ENCODE data around the gene SORCS1. TPM values are rescaled to one million over a fixed set of nuclear protein-coding genes. Genes with fewer than 3 reads are reported as not detected.

The SORCS1 gene
- polyA plus RNA-seq, 1 donor: 6.5 TPM

DNA sequence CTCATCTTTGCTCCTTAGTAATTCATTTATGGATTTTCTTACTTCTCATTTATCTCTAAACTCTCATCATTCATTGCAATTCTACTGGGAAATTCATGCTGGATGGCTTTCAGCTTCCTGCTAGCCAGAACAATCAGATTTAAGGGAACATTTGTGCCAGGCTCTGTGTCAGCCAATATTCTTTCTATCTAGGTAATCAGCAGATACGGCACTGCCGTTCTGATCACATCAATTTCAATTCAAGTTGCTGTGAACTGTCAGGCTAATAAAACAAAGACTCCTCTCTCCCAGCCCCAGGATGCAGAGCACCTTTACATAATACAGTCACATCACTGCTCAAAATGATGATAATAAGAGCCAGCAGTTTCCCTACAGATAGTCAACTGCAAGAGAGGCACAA, 468.3 kb downstream of the SORCS1 start:
- DNase-seq: no peak
- WGBS (ENCODE audit: insufficient coverage, low lambda C conversion rate): no CpG with 5 or more reads among the region's 2 CpGs
- Histone ChIP-seq H3K4me1 (ENCODE audit: control insufficient read depth, insufficient read depth, low read length) (no peaks in the 10 kb centered on the region), H3K9me3 (ENCODE audit: control insufficient read depth, low read depth, low read length) (no peaks in the 10 kb centered on the region), H3K36me3 (ENCODE audit: control insufficient read depth, insufficient read depth, low read length) (no peaks in the 10 kb centered on the region), H3K27ac (ENCODE audit: low read length) (no peak overlapping the region), H3K27me3 (ENCODE audit: control insufficient read depth, insufficient read depth, low read length) (no peaks in the 10 kb centered on the region), H3K4me3 (ENCODE audit: low read length) (no peak overlapping the region)

DNA sequence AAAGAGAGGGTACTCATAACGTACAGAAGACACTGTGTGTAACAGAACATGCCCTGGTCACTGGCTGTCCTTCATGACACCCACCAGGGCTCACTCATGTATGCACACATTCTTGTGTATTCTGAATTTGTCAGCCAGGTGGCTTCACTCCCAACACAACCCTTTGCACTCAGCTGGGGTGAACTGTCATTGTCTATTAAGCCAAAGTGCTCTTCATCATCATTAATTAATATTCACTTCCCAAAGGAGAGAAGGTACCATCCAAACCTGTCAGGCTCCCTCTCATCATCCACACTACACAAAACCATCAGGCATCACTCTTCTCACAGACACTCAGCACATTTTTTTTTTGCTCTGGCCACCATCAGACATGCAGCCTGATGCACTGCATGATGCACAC, 469.8 kb downstream of the SORCS1 start:
- no CpG with 5 or more reads among the region's 1 CpG for WGBS (ENCODE audit: insufficient coverage, low lambda C conversion rate)

DNA sequence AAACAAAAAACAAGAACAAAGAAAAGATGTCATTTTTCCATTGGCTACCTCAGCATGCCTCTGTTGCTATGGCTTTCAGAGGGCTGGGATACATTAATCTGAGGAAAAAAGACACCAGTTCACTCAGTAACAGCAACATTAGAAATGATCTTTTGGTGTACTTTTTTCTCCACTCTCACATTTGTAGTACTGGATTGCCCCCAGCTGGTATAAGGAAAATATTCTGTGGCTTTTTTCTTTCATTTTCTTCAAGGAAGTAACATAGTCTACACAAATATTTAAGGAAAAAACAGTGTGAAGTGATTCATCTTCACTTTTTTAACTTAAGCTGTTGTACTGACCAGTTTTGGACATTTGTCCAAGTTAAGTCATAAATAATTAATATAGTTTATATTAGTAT, 482.3 kb downstream of the SORCS1 start:
- no peaks in the 10 kb centered on the region for H3K27me3 ChIP-seq (ENCODE audit: control insufficient read depth, insufficient read depth, low read length)
- H3K4me3 ChIP-seq (ENCODE audit: low read length): no peak overlapping the region
- no peaks in the 10 kb centered on the region for H3K36me3 ChIP-seq (ENCODE audit: control insufficient read depth, insufficient read depth, low read length)
- no peak overlapping the region for H3K27ac ChIP-seq (ENCODE audit: low read length)
- DNase-seq: no peak
- H3K9me3 ChIP-seq (ENCODE audit: control insufficient read depth, low read depth, low read length): no peaks in the 10 kb centered on the region
- no peaks in the 10 kb centered on the region for H3K4me1 ChIP-seq (ENCODE audit: control insufficient read depth, insufficient read depth, low read length)

More for the DNA sequence above, 469.8 kb downstream of the SORCS1 start:
- Histone ChIP-seq H3K27ac (ENCODE audit: low read length) (no peak overlapping the region), H3K4me3 (ENCODE audit: low read length) (no peak overlapping the region), H3K9me3 (ENCODE audit: control insufficient read depth, low read depth, low read length) (no peaks in the 10 kb centered on the region), H3K36me3 (ENCODE audit: control insufficient read depth, insufficient read depth, low read length) (no peaks in the 10 kb centered on the region), H3K4me1 (ENCODE audit: control insufficient read depth, insufficient read depth, low read length) (no peaks in the 10 kb centered on the region), H3K27me3 (ENCODE audit: control insufficient read depth, insufficient read depth, low read length) (no peaks in the 10 kb centered on the region)
- DNase-seq: no peak

DNA sequence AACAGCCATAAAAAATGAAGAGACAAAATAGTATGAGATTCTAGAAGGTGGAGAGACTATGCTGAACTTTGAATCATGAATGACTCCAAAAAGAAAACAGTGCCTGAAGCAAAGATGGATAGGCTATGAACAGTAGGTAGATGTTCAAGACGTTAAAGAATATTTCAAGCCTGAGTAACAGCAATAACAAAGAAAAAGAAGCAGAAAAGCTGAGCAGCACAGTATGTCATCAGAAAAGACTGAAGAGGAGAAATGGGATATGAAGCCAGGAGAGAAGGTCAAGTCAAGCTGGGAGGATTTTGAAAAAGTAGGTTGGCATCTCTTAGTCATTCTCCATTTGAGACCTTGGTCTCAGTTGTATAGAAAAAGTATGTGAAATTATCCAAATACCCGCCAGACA, 484.4 kb downstream of the SORCS1 start:
- H3K27ac ChIP-seq (ENCODE audit: low read length): no peak overlapping the region
- no peaks in the 10 kb centered on the region for H3K36me3 ChIP-seq (ENCODE audit: control insufficient read depth, insufficient read depth, low read length)
- no peak overlapping the region for H3K4me3 ChIP-seq (ENCODE audit: low read length)
- no peak for DNase-seq
- WGBS (ENCODE audit: insufficient coverage, low lambda C conversion rate): 85% methylated on average over 1 of the region's 2 CpGs
- H3K27me3 ChIP-seq (ENCODE audit: control insufficient read depth, insufficient read depth, low read length): no peaks in the 10 kb centered on the region
- no peaks in the 10 kb centered on the region for H3K4me1 ChIP-seq (ENCODE audit: control insufficient read depth, insufficient read depth, low read length)
- no peaks in the 10 kb centered on the region for H3K9me3 ChIP-seq (ENCODE audit: control insufficient read depth, low read depth, low read length)

DNA sequence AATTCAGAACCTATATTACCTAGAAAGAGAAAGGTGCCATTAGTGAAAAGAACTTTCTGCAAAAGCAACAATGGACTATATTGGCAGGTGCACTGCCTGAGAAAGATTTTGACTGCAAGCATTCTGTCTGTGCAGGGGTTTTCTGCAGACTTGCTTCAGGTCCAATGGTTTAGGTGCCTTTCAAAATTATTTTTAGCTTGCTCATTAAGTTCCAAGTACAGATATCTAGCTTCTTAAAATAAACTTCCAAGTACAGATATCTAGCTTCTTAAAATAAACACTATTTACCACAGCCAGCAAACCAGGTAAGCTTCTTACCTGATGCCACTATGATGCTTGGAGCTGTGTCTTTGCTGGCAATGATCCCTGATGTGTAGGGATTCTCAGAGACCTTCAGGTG, 485.2 kb downstream of the SORCS1 start:
- H3K4me1 ChIP-seq (ENCODE audit: control insufficient read depth, insufficient read depth, low read length): no peaks in the 10 kb centered on the region
- H3K9me3 ChIP-seq (ENCODE audit: control insufficient read depth, low read depth, low read length): no peaks in the 10 kb centered on the region
- H3K27me3 ChIP-seq (ENCODE audit: control insufficient read depth, insufficient read depth, low read length): no peaks in the 10 kb centered on the region
- H3K4me3 ChIP-seq (ENCODE audit: low read length): no peak overlapping the region
- no peaks in the 10 kb centered on the region for H3K36me3 ChIP-seq (ENCODE audit: control insufficient read depth, insufficient read depth, low read length)
- no peak for DNase-seq
- H3K27ac ChIP-seq (ENCODE audit: low read length): no peak overlapping the region

DNA sequence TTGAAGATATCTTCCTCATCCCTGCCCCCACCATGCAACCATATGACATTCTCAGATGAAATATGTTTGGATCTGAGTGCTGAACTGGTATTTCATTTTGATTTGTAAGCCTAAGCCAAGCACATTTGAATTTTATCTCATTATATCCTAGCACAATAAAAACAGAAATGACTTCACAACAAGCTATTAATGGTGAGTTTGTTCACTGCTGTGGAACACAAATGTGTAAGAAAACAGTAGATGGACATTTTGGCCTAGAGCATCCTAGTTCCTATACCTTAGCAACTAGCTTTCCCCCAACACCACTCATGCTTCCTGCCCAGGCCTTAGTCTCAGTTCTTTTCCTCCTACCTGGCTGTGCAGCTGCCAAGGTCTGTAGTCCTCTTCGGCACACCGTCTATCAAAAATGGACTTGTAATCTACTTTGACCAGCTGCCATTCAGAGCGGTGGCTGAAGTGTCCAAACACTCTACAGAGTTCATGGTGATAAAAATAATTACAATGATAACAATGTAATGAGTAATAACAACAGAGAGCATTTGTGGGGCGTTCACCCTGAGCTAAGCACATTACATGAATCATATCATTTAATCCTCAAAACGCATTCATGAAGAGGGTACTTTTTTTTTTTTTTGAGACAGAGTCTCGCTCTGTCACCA, 491.9 kb downstream of the SORCS1 start:
- H3K4me1 ChIP-seq (ENCODE audit: control insufficient read depth, insufficient read depth, low read length): no peaks in the 10 kb centered on the region
- no peak for DNase-seq
- no peaks in the 10 kb centered on the region for H3K36me3 ChIP-seq (ENCODE audit: control insufficient read depth, insufficient read depth, low read length)
- H3K27ac ChIP-seq (ENCODE audit: low read length): no peak overlapping the region
- H3K27me3 ChIP-seq (ENCODE audit: control insufficient read depth, insufficient read depth, low read length): no peaks in the 10 kb centered on the region
- no peaks in the 10 kb centered on the region for H3K9me3 ChIP-seq (ENCODE audit: control insufficient read depth, low read depth, low read length)
- no peak overlapping the region for H3K4me3 ChIP-seq (ENCODE audit: low read length)
- no CpG with 5 or more reads among the region's 6 CpGs for WGBS (ENCODE audit: insufficient coverage, low lambda C conversion rate)

DNA sequence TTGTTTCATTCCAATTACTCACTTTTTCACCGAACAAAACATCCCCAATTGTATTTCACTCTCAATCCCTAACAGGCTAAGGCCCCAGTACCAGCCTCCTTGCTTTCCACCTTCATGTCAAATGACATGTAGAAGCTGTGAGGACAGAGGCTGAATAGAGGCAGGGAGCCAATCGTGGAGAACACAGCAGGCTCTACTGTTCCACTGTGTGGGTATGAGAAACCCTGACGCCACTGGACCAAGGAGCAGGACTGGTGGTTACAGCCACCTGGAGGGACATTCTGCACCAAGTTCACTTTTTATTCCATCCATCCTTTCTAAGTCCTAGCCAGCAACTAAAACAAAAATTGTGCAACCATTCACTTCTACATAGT, 502.8 kb downstream of the SORCS1 start:
- Histone ChIP-seq H3K4me1 (ENCODE audit: control insufficient read depth, insufficient read depth, low read length) (no peaks in the 10 kb centered on the region), H3K4me3 (ENCODE audit: low read length) (no peak overlapping the region), H3K9me3 (ENCODE audit: control insufficient read depth, low read depth, low read length) (no peaks in the 10 kb centered on the region), H3K27me3 (ENCODE audit: control insufficient read depth, insufficient read depth, low read length) (no peaks in the 10 kb centered on the region), H3K27ac (ENCODE audit: low read length) (no peak overlapping the region), H3K36me3 (ENCODE audit: control insufficient read depth, insufficient read depth, low read length) (no peaks in the 10 kb centered on the region)
- no peak for DNase-seq
- WGBS (ENCODE audit: insufficient coverage, low lambda C conversion rate): no CpG with 5 or more reads among the region's 3 CpGs

DNA sequence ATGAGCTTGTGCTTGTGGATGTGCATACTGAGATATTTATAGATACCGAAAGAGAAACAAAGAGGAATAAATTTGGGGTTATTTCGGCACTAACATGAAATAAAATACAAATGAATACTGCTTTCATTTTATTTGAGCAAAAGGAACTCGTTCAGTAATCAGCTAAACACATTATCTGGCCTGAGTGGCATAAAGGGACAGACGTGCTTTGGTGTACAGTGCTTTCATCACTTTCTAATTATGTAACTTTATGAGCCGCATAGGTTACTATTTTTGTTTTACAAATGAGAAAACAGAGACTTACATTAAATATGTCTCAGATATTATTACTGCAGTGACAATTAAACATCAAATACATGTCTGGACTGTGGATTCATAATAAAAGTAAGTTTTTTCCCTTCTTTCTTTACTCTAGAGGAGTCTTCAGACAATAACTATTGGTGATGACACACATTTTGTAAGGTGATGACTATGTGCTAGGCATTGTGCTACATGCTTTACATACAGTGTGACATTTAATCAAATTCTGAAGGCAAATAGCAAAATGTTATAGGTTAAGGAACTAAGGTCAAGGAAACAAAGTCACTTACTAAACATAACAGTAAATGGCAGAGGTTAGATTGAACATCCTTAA, 503.3 kb downstream of the SORCS1 start:
- no peak overlapping the region for H3K4me3 ChIP-seq (ENCODE audit: low read length)
- 81% methylated on average over 5 of the region's 5 CpGs for WGBS (ENCODE audit: insufficient coverage, low lambda C conversion rate)
- no peaks in the 10 kb centered on the region for H3K9me3 ChIP-seq (ENCODE audit: control insufficient read depth, low read depth, low read length)
- no peak for DNase-seq
- no peaks in the 10 kb centered on the region for H3K4me1 ChIP-seq (ENCODE audit: control insufficient read depth, insufficient read depth, low read length)
- no peak overlapping the region for H3K27ac ChIP-seq (ENCODE audit: low read length)
- H3K36me3 ChIP-seq (ENCODE audit: control insufficient read depth, insufficient read depth, low read length): no peaks in the 10 kb centered on the region
- no peaks in the 10 kb centered on the region for H3K27me3 ChIP-seq (ENCODE audit: control insufficient read depth, insufficient read depth, low read length)

DNA sequence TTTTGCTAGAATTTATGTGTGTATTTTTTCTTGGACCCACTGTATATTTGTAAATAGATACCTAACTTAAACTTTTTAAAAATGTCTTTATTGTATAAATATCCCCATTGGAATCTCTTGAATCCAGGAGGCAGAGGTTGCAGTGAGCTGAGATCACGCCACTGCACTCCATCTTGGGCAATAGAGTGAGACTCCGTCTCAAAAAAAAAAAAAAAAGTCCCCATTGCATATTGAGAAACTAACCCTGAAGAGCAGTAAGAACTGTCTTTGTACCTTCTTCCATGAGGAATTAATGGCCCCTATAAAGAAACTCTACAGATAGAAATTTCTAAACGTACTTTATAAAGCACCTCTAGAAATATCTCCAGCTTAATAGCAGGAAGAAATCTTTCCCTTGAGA, 504.0 kb downstream of the SORCS1 start:
- Histone ChIP-seq H3K9me3 (ENCODE audit: control insufficient read depth, low read depth, low read length) (no peaks in the 10 kb centered on the region), H3K27ac (ENCODE audit: low read length) (no peak overlapping the region), H3K4me3 (ENCODE audit: low read length) (no peak overlapping the region), H3K36me3 (ENCODE audit: control insufficient read depth, insufficient read depth, low read length) (no peaks in the 10 kb centered on the region), H3K4me1 (ENCODE audit: control insufficient read depth, insufficient read depth, low read length) (no peaks in the 10 kb centered on the region), H3K27me3 (ENCODE audit: control insufficient read depth, insufficient read depth, low read length) (no peaks in the 10 kb centered on the region)
- WGBS (ENCODE audit: insufficient coverage, low lambda C conversion rate): no CpG with 5 or more reads among the region's 3 CpGs
- DNase-seq: no peak

DNA sequence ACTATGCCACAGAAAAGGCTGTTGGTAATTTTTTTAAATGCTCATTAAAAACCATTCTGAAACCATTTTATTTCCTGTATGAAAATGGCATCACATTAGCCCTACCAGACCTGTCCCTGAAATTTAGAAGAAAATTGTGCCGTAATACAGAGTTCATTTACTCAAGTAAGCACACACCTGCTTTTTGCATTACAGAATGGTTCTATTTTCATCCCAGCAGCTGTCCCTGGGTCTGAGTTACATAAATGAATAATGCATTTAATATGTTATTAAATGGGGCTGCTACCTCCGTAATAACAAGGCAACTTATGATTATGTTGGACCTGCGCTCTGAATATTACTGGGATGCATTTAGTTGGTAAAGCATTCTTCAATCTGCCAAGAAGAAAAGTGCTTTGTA, 508.9 kb downstream of the SORCS1 start:
- Histone ChIP-seq H3K27ac (ENCODE audit: low read length) (no peak overlapping the region), H3K4me3 (ENCODE audit: low read length) (no peak overlapping the region), H3K27me3 (ENCODE audit: control insufficient read depth, insufficient read depth, low read length) (no peaks in the 10 kb centered on the region), H3K4me1 (ENCODE audit: control insufficient read depth, insufficient read depth, low read length) (no peaks in the 10 kb centered on the region), H3K9me3 (ENCODE audit: control insufficient read depth, low read depth, low read length) (no peaks in the 10 kb centered on the region), H3K36me3 (ENCODE audit: control insufficient read depth, insufficient read depth, low read length) (no peaks in the 10 kb centered on the region)
- no peak for DNase-seq
- WGBS (ENCODE audit: insufficient coverage, low lambda C conversion rate): no CpG with 5 or more reads among the region's 3 CpGs

DNA sequence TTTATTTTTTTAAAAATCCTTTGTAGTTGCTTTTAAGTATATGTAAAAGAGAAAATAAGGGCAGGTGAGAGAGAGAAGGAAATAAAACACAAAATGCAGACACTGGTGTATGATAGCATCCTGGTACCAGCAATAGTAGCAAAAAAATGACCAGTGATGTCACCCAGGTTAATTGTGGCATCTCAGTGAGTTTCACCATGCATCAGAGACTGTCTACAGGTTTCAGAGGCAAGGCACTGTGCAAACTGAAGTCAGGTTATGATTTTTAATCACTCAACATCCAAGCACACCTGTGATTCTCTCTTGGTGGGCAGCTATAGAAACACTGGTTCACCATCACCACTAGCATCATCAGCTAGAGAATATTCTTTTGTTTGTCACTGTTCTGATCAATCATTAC, 509.3 kb downstream of the SORCS1 start:
- DNase-seq: no peak
- no peaks in the 10 kb centered on the region for H3K27me3 ChIP-seq (ENCODE audit: control insufficient read depth, insufficient read depth, low read length)
- no peak overlapping the region for H3K27ac ChIP-seq (ENCODE audit: low read length)
- no peaks in the 10 kb centered on the region for H3K36me3 ChIP-seq (ENCODE audit: control insufficient read depth, insufficient read depth, low read length)
- no peaks in the 10 kb centered on the region for H3K9me3 ChIP-seq (ENCODE audit: control insufficient read depth, low read depth, low read length)
- no peak overlapping the region for H3K4me3 ChIP-seq (ENCODE audit: low read length)
- H3K4me1 ChIP-seq (ENCODE audit: control insufficient read depth, insufficient read depth, low read length): no peaks in the 10 kb centered on the region
